Measurements from ENCODE around the gene PIN4. TPM values are rescaled to one million over a fixed set of nuclear protein-coding genes. Genes with fewer than 3 reads are reported as not detected.

Gene PIN4
- 10.5 and 28.4 TPM in 2 replicates for total RNA-seq (2014; rRNA removed; shearing (Covaris generic); ENCODE audit: low replicate concordance)

DNA sequence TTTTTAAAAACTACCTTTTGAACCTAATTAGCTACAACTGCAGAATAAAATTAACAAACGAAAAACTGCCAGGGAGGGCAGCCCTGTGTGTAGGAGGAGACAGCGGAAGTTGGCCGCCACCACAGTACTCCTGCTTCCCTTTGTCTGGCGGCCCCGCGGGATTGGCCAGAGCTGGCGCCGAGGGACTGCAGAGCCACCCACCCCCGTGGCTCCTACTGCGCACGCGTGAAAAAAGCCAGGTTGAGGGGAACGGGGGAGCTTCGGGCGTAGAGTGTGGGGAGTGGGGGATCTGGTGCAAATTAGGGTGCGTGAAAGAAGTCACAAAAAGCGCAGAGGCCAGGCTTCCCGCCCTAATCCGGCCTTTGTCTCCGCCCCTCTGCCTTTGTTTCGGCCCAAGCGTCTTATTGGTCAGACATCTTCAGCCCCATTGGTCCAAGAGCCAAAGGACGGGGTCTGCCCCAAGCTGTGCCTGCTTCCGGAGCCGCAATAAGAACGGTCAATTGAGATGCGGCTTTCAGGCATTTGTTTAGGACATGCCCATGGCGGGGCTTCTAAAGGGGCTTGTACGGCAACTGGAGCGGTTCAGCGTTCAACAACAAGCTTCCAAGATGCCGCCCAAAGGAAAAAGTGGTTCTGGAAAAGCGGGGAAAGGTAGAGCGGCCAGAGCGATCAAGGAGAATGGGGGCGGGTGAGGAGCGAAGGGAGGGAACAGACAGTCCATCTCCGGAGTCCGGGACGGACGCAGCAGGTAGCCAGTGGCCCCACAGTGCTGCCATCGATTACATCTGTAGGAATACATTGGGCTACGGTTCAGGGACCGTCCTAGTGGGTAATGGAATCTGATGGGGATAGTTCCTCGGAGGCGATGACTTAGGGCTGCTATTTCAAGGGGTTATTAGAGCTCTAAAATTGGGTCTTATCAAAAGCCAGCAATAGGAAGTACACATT lies at the start of gene PIN4:
TSS of gene PIN4 (plus strand) at position 580 of the 948 bp plus-strand sequence. CDS start at position 609, 29 bp downstream.
- H3K9ac ChIP-seq (ENCODE audit: low read length): peak within 1 kb of the TSS; percentile 73
- H3K27me3 ChIP-seq (ENCODE audit: low read length): no peaks in the 10 kb centered on the region
- H3K9me3 ChIP-seq (ENCODE audit: low read length): no peaks in the 10 kb centered on the region
- peak within 1 kb of the TSS; percentile 55; the same call in 1 of the 2 replicates for H2AFZ ChIP-seq (ENCODE audit: low read length)
- DNase-seq: peak; percentile 97
- H3K27ac ChIP-seq (ENCODE audit: low read length): peak within 1 kb of the TSS; percentile 88
- H3K4me2 ChIP-seq (ENCODE audit: low read depth, low read length, poor library complexity, severe bottlenecking): peak within 1 kb of the TSS; percentile 85
- peaks cover 28% of the 10 kb centered on the region for H3K79me2 ChIP-seq (ENCODE audit: low read length)
- H3K36me3 ChIP-seq (ENCODE audit: insufficient read depth, low read length): no peaks in the 10 kb centered on the region; the same call in 1 of the 2 replicates
- no peaks in the 10 kb centered on the region for H3K9me2 ChIP-seq (replicated peaks; ENCODE audit: insufficient read depth, low read length)
- H3K4me1 ChIP-seq (ENCODE audit: low read length): peaks cover 20% of the 10 kb centered on the region
- H4K20me1 ChIP-seq (ENCODE audit: insufficient read depth, low read depth, low read length): no peaks in the 10 kb centered on the region
- H3K4me3 ChIP-seq (ENCODE audit: low read length): peak within 1 kb of the TSS; percentile 69

DNA sequence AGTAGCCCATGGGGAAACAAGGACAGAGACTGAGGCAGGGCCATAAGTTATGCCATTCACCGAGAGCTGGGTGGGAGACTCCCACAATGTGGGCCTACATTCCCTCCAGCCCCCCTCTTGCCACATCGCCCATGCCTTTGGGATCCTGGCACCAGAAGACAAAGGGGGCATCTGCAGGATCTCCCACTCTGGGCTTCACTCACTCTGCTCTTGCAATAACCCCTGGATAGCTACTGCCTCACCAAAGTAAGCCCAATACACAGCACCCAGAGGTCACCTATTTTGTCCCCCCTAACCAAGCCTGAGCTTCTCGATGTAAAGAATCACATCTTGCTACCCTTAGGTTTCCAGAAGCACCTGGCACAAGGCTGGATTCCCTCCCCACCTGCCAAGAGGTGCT lies 49.1 kb upstream of the PIN4 start:
- Histone ChIP-seq H3K79me2 (ENCODE audit: low read length) (no peaks in the 10 kb centered on the region), H3K27me3 (ENCODE audit: low read length) (no peaks in the 10 kb centered on the region), H3K9me3 (ENCODE audit: low read length) (no peaks in the 10 kb centered on the region), H3K27ac (ENCODE audit: low read length) (no peak overlapping the region), H3K36me3 (ENCODE audit: insufficient read depth, low read length) (no peaks in the 10 kb centered on the region), H3K4me3 (ENCODE audit: low read length) (no peak overlapping the region), H3K9ac (ENCODE audit: low read length) (no peak overlapping the region), H2AFZ (ENCODE audit: low read length) (no peak overlapping the region), H3K4me2 (ENCODE audit: low read depth, low read length, poor library complexity, severe bottlenecking) (no peak overlapping the region), H3K9me2 (replicated peaks; ENCODE audit: insufficient read depth, low read length) (no peaks in the 10 kb centered on the region), H4K20me1 (ENCODE audit: insufficient read depth, low read depth, low read length) (no peaks in the 10 kb centered on the region), H3K4me1 (ENCODE audit: low read length) (no peaks in the 10 kb centered on the region)
- DNase-seq: no peak

DNA sequence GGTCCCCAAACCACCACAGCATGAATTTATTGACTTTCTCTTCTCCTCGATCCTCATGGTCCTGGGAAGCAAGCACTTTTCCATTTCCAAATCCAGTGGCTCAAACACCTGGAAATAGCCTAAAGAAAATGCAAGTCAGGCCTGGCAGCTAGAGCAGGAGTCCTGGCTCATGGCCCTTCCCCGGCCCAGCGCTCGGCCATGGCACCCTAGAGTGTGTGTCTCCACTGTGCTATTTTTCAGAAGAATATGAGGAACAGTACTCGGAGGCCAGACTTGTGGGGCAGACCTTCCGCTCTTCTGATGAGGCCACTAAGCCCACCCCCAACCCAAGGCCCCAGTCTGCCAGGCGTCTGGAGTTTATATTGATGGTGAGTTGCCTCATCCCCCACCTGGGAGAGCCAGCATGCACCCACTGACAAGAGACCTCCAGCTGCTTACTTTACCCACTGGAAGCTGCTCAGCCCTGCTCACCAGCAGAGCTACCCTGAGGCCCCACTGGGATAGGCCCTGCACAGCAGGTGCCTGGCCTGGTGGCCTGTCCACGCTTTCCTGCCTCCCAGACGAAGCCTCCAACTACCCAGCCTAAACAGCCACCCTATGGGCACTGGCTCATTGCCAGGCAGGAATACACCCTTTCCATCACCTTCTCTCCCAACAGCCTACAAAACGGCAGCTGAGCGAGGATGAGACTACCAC lies 47.6 kb upstream of the PIN4 start:
- no peak overlapping the region for H2AFZ ChIP-seq (ENCODE audit: low read length)
- no peak overlapping the region for H3K4me2 ChIP-seq (ENCODE audit: low read depth, low read length, poor library complexity, severe bottlenecking)
- no peaks in the 10 kb centered on the region for H3K79me2 ChIP-seq (ENCODE audit: low read length)
- no peaks in the 10 kb centered on the region for H3K36me3 ChIP-seq (ENCODE audit: insufficient read depth, low read length)
- no peak overlapping the region for H3K4me3 ChIP-seq (ENCODE audit: low read length)
- no peak overlapping the region for H3K9ac ChIP-seq (ENCODE audit: low read length)
- H3K9me2 ChIP-seq (replicated peaks; ENCODE audit: insufficient read depth, low read length): no peaks in the 10 kb centered on the region
- DNase-seq: no peak
- no peaks in the 10 kb centered on the region for H4K20me1 ChIP-seq (ENCODE audit: insufficient read depth, low read depth, low read length)
- no peaks in the 10 kb centered on the region for H3K4me1 ChIP-seq (ENCODE audit: low read length)
- no peaks in the 10 kb centered on the region for H3K27me3 ChIP-seq (ENCODE audit: low read length)
- no peaks in the 10 kb centered on the region for H3K9me3 ChIP-seq (ENCODE audit: low read length)
- H3K27ac ChIP-seq (ENCODE audit: low read length): no peak overlapping the region

DNA sequence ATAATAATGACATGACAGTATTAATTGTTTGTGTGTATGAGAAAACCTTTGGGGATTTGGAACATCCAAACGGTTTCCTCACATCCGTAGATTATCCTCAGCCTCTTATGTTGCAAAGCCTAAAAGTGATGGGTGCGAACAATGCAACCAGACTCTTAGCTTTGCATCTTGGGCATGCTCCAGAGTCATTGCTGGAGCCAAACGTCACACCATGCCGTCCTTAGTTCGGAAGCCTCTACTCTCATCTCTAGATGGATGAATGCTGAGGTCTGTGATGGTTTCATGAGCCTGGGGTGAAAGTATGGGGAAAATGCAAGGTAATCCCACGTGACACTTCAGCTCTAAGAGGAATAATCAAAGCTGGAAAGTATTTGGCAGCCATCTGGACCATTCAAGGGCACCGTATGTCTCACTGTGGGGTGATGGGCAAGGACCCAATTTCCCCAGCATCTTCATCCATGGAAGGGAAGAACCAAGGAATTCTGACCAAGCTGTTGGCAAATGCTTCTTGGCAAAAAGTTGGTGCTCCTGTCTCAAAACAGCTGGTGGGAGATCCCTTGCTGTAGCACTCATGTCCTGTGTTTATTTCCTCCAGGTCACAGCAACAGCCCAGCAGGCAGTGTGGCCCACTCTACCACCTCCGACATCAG lies 43.6 kb upstream of the PIN4 start:
- Histone ChIP-seq H3K4me2 (ENCODE audit: low read depth, low read length, poor library complexity, severe bottlenecking) (no peak overlapping the region), H3K4me1 (ENCODE audit: low read length) (peaks cover 14% of the 10 kb centered on the region)

DNA sequence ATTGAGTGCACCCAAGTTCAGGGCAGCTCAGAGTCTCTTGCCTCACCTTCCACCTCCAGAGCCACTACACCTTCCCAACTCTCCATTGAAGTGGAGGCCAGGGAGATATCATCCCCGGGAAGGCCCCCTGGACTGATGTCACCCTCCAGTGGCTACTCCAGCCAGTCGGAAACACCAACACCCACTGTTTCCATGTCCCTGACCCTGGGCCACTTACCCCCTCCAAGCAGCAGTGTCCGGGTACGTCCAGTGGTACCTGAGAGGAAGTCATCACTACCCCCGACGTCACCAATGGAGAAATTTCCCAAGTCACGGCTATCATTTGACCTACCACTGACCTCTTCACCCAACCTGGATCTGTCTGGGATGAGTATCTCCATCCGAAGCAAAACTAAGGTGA lies 42.0 kb upstream of the PIN4 start:
- no peaks in the 10 kb centered on the region for H3K79me2 ChIP-seq (ENCODE audit: low read length)
- H4K20me1 ChIP-seq (ENCODE audit: insufficient read depth, low read depth, low read length): no peaks in the 10 kb centered on the region
- no peak overlapping the region for H3K27ac ChIP-seq (ENCODE audit: low read length)
- H3K4me3 ChIP-seq (ENCODE audit: low read length): no peak overlapping the region
- peaks cover 18% of the 10 kb centered on the region for H3K4me1 ChIP-seq (ENCODE audit: low read length)
- DNase-seq: no peak
- no peaks in the 10 kb centered on the region for H3K27me3 ChIP-seq (ENCODE audit: low read length)
- H3K36me3 ChIP-seq (ENCODE audit: insufficient read depth, low read length): no peaks in the 10 kb centered on the region
- no peak overlapping the region for H3K4me2 ChIP-seq (ENCODE audit: low read depth, low read length, poor library complexity, severe bottlenecking)
- no peaks in the 10 kb centered on the region for H3K9me2 ChIP-seq (replicated peaks; ENCODE audit: insufficient read depth, low read length)
- H3K9ac ChIP-seq (ENCODE audit: low read length): no peak overlapping the region
- no peak overlapping the region for H2AFZ ChIP-seq (ENCODE audit: low read length)
- no peaks in the 10 kb centered on the region for H3K9me3 ChIP-seq (ENCODE audit: low read length)

More for the DNA sequence above, 43.6 kb upstream of the PIN4 start:
- Histone ChIP-seq H3K9me2 (replicated peaks; ENCODE audit: insufficient read depth, low read length) (no peaks in the 10 kb centered on the region), H3K36me3 (ENCODE audit: insufficient read depth, low read length) (no peaks in the 10 kb centered on the region), H3K9ac (ENCODE audit: low read length) (no peak overlapping the region), H3K9me3 (ENCODE audit: low read length) (no peaks in the 10 kb centered on the region), H3K27me3 (ENCODE audit: low read length) (no peaks in the 10 kb centered on the region), H3K4me3 (ENCODE audit: low read length) (no peak overlapping the region), H2AFZ (ENCODE audit: low read length) (no peak overlapping the region), H3K79me2 (ENCODE audit: low read length) (no peaks in the 10 kb centered on the region), H3K27ac (ENCODE audit: low read length) (no peak overlapping the region), H4K20me1 (ENCODE audit: insufficient read depth, low read depth, low read length) (no peaks in the 10 kb centered on the region)
- DNase-seq: no peak

DNA sequence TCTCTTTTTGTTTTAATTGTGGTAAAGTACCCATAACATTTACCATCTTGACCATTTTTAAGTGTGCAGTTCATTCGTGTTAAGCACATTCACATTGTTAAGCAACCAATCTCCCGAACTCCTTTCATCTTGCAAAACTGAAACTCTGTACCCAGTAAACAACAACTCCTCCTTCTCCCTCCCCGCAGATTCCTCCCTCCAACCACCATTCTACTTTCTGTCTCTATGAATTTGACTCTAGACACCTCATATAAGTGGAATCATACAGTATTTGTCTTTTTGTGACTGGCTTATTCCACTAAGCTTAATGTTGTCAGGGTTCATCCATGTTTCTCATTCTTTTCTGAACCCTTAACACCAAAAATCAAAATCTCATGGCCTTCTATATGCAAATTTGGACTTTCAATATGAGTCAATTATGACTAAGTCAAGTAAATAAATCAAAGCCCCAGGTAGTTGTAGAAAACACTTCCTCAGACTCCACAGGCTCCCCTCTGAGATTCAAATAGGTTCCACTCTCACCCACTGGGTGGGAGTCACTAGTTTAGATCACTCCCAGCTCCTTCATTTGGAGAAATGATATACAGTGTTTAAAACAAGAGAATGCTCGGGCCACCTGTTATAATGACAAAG lies 40.1 kb upstream of the PIN4 start:
- Histone ChIP-seq H3K4me3 (ENCODE audit: low read length) (no peak overlapping the region), H3K79me2 (ENCODE audit: low read length) (no peaks in the 10 kb centered on the region), H3K9me2 (replicated peaks; ENCODE audit: insufficient read depth, low read length) (no peaks in the 10 kb centered on the region), H4K20me1 (ENCODE audit: insufficient read depth, low read depth, low read length) (no peaks in the 10 kb centered on the region), H3K27ac (ENCODE audit: low read length) (no peak overlapping the region), H2AFZ (ENCODE audit: low read length) (no peak overlapping the region), H3K9me3 (ENCODE audit: low read length) (no peaks in the 10 kb centered on the region), H3K4me1 (ENCODE audit: low read length) (peaks cover 18% of the 10 kb centered on the region), H3K27me3 (ENCODE audit: low read length) (no peaks in the 10 kb centered on the region), H3K9ac (ENCODE audit: low read length) (no peak overlapping the region), H3K36me3 (ENCODE audit: insufficient read depth, low read length) (no peaks in the 10 kb centered on the region), H3K4me2 (ENCODE audit: low read depth, low read length, poor library complexity, severe bottlenecking) (no peak overlapping the region)
- DNase-seq: no peak

DNA sequence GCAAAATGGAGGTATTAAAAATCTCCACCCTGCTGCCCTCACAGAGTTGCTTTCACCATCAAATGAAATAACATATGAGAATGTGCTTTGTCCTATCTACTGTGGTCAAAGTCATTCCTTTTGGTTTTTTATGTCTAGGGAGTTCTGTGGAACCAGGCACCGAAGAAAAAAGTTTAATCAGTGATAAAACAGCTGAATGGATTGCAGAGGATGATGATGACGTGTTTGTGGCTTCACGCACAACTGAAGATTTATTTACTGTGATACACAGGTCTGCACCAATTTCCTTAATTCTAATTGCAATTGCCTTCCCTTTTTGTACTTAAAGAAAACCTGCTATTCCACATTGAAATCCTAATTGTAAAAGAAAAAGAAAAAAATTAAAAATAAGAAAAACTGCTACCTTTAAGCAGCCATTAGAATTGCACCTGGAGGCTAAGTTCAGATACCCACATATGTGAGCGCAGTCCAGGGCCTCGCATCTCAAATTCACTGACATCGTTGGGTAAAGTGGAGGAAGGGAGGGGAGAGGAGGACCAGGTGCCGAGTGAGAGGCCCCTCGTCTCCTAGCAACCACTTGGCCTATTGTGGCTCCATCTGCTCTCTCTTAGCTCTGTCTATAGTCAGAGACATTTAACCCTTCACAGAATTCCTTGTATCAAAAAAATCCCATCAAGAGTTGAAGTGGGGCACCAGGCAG lies 39.3 kb upstream of the PIN4 start:
- Histone ChIP-seq H4K20me1 (ENCODE audit: insufficient read depth, low read depth, low read length) (no peaks in the 10 kb centered on the region), H3K9me3 (ENCODE audit: low read length) (no peaks in the 10 kb centered on the region), H3K79me2 (ENCODE audit: low read length) (no peaks in the 10 kb centered on the region), H3K4me3 (ENCODE audit: low read length) (no peak overlapping the region), H2AFZ (ENCODE audit: low read length) (no peak overlapping the region), H3K27me3 (ENCODE audit: low read length) (no peaks in the 10 kb centered on the region), H3K4me1 (ENCODE audit: low read length) (peaks cover 18% of the 10 kb centered on the region), H3K9ac (ENCODE audit: low read length) (no peak overlapping the region), H3K27ac (ENCODE audit: low read length) (no peak overlapping the region), H3K36me3 (ENCODE audit: insufficient read depth, low read length) (no peaks in the 10 kb centered on the region), H3K9me2 (replicated peaks; ENCODE audit: insufficient read depth, low read length) (no peaks in the 10 kb centered on the region), H3K4me2 (ENCODE audit: low read depth, low read length, poor library complexity, severe bottlenecking) (peak overlapping the region; percentile 28)
- peak; percentile 71 for DNase-seq
